Kidney (tissue), 14 donors: ENCODE data around the gene VWF. TPM values are rescaled to one million over a fixed set of nuclear protein-coding genes. Genes with fewer than 3 reads are reported as not detected.

ENCODE experiments used
- DNase-seq, 5 donors: peaks; one replicate each; pipeline ENCODE4 v3.0.0-alpha.2; 2013 to 2020
- FAIRE-seq: peaks from 2 replicates; lab custom pipeline; 2012; peaks lifted over from hg19 to GRCh38; lab: Jason Lieb, UNC
- H3K27ac ChIP-seq, 2 donors: one replicate each; pipeline ENCODE4 v1.7.0; 2013; ENCODE audit warnings: low read depth in 2 of 2, low read length in 2 of 2, inconsistent platforms in 1 of 2
- H3K27me3 ChIP-seq: one replicate; pipeline ENCODE4 v1.7.1; 2013; ENCODE audit warnings: low read length, inconsistent platforms; ENCODE audit not compliant: control insufficient read depth, insufficient read depth
- H3K36me3 ChIP-seq, 3 donors: one replicate each; pipeline versions ENCODE4 v1.7.0 to v1.7.1; 2013; ENCODE audit warnings: low read length in 3 of 3, control low read depth in 1 of 3, inconsistent platforms in 1 of 3; ENCODE audit not compliant: insufficient read depth in 3 of 3, control insufficient read depth in 2 of 3
- H3K4me1 ChIP-seq, 3 donors: one replicate each; pipeline versions ENCODE4 v1.7.0 to v1.7.1; 2013; ENCODE audit warnings: low read length in 3 of 3, inconsistent platforms in 1 of 3, low read depth in 1 of 3; ENCODE audit not compliant: control insufficient read depth in 2 of 3, insufficient read depth in 2 of 3
- H3K4me3 ChIP-seq, 3 donors: one replicate each; pipeline versions ENCODE4 v1.7.0 to v1.8.1; 2013; ENCODE audit warnings: low read length in 3 of 3, control low read depth in 1 of 3, inconsistent platforms in 1 of 3
- H3K9ac ChIP-seq, 3 donors: one replicate each; pipeline versions ENCODE4 v1.7.0 to v1.7.1; 2013; ENCODE audit warnings: low read length in 3 of 3, control low read depth in 1 of 3, inconsistent platforms in 1 of 3
- H3K9me3 ChIP-seq, 3 donors: one replicate each; pipeline versions ENCODE4 v1.7.0 to v1.7.1; 2013; ENCODE audit warnings: low read length in 3 of 3, control low read depth in 1 of 3, inconsistent platforms in 1 of 3; ENCODE audit not compliant: control insufficient read depth in 2 of 3, insufficient read depth in 1 of 3
- intact Hi-C: fragments of 100-400 bp; cut with DNase I; formaldehyde crosslinking; loops from one replicate; pipeline ENCODE4 v1.11.1; 2022
- polyA plus RNA-seq: library from polyadenylated mRNA; stranded (reverse); fragments of 350-450 nt; fragmentation: Illumina TruSeq; extraction: RNeasy Lipid Tissue Mini Kit (QIAGEN cat#74804); gene quantifications from one replicate; pipeline ENCODE4 v1.2.3, GENCODE V29; 2014; ENCODE audit warnings: low read depth, low replicate concordance; ENCODE audit not compliant: insufficient read depth
- total RNA-seq: library from RNA; stranded (reverse); fragmentation: NEBNext Ultra II Directional; extraction: Animal tissue kit (Norgen Biotek cat#: 25700); gene quantifications from one replicate; pipeline ENCODE4 v1.2.1, GENCODE V29; 2021
- TF ChIP-seq, protein P1 (sequence below): IDR thresholded peaks from 3 replicates; pipeline ENCODE4 v1.5.1; 2012; ENCODE audit warnings: mild to moderate bottlenecking, moderate library complexity, borderline replicate concordance; ENCODE audit not compliant: insufficient read depth; ENCODE audit errors: extremely low read depth
- donor health status: control.
- donor health status: control.
- donor health status: control.
- donor health status: control.
- donor health status: control.
- donor health status: DM: yes; HTN: yes; CAD: no.
- donor health status: Normal renal cell carcinoma (clear cell type).

The VWF gene
- total and polyA plus RNA-seq, 2 donors from 2014 or later: 9.6 to 183 TPM

DNA sequence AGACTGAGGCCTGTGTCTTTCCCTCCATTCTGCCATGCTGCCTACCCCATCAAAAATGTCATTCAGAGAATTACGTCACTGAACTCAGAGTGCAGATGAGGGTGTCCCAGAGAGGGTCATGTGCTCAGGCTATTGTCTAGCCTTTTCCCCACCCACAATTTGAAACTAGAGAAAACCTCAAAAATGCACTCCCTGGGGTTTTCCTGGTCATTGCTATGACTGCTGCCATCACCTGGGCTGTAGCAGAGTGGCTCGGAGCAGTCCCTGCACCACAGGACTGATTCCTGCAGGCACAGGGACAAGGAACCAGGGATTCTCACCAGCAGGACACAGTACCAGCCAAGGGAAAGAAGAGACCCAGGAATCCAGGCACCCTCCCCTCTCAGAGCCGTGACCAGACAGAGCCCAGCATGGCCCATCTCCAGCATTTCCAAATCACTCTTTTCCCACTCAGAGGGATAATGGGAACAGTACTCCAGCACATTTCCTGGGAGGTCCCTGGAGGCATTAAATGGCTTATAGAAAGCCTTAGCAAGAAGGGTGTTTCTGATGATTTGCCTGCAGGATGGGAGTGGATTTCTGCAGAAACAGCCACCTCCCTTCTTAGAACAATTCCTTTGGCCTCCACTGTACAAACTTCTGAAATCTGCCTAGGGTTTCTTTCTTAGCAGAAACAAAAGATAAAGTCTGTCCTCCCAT lies 45.9 kb downstream of the VWF start:
- Histone ChIP-seq H3K9ac (no peak overlapping the region), H3K9me3 (no peaks in the 10 kb centered on the region), H3K4me1 (peaks cover 6 to 15% (median 7%) of the 10 kb centered on the region in 3 donors), H3K27ac (no peak overlapping the region), H3K27me3 (no peaks in the 10 kb centered on the region), H3K4me3 (no peak overlapping the region), H3K36me3 (no peaks in the 10 kb centered on the region)
- no peak for DNase-seq
- TF ChIP-seq, protein P1, sequence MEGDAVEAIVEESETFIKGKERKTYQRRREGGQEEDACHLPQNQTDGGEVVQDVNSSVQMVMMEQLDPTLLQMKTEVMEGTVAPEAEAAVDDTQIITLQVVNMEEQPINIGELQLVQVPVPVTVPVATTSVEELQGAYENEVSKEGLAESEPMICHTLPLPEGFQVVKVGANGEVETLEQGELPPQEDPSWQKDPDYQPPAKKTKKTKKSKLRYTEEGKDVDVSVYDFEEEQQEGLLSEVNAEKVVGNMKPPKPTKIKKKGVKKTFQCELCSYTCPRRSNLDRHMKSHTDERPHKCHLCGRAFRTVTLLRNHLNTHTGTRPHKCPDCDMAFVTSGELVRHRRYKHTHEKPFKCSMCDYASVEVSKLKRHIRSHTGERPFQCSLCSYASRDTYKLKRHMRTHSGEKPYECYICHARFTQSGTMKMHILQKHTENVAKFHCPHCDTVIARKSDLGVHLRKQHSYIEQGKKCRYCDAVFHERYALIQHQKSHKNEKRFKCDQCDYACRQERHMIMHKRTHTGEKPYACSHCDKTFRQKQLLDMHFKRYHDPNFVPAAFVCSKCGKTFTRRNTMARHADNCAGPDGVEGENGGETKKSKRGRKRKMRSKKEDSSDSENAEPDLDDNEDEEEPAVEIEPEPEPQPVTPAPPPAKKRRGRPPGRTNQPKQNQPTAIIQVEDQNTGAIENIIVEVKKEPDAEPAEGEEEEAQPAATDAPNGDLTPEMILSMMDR: no peak
- intact Hi-C loops: no loop called here
- FAIRE-seq: no peak

DNA sequence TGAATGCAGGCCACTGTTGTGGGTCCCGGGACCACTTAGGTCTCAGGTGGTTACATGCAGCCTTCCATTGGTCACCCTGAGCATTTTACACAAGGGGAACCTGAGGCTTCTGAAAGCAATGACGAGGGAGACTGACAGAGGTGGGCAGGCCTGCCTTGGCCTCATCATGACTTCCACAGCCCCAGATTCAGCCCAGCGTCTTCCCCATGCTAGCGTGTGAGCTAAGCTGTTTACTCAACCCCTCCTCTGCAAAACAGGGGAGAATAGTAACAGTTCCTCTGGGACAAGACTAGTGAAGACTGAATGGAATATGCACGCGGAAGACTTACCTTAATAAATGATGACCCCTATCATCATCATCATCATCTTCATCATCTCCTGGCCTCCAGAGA lies 46.8 kb downstream of the VWF start:
- no peak for DNase-seq
- TF ChIP-seq, protein P1: no peak
- Histone ChIP-seq H3K27ac (no peak overlapping the region), H3K4me3 (no peak overlapping the region), H3K36me3 (no peaks in the 10 kb centered on the region), H3K9ac (no peak overlapping the region), H3K27me3 (no peaks in the 10 kb centered on the region), H3K4me1 (peaks cover 6 to 17% (median 11%) of the 10 kb centered on the region in 3 donors), H3K9me3 (no peaks in the 10 kb centered on the region)
- intact Hi-C loops: no loop called here
- FAIRE-seq: no peak

DNA sequence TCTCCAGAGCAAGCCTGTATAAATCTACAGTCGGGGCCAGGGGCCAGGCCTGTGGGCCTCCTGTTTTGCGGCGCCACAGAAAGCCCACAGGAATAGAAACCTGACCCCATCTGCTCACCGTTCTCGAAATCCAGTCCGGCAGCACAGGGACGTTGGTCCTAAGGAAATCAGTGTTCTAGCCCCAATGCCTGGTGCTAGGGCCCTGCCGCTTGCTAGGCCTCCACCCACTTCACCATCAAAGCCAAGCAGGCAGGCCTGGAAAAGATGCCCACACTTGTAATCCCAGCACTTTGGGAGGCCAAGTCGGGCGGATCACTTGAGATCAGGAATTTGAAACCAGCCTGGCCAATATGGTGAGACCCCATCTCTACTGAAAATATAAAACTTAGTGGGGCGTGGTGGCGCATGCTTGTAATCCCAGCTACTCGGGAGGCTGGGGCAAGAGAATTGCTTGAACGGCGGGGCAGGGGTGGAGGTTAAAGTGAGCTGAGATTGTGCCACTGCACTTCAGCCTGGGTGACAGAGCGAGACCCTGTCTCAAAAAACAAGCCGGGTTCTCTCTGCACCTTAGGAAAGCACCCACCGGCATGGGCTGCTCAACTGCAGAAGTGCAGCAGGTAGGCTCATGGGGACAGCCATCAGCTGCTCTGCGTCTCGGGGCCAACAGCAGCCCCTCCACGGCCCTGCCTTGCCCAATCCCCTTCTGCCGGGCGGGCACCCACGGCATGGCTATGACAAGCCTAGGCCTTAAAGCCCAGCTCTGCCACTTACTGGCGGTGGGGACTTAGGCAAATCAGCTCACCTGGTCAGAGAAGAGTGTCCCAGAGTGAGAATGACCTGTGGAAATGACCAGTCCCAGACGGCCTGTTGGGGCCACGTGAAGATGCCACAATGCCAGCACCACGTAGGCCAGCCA lies 47.4 kb downstream of the VWF start:
- Histone ChIP-seq H3K4me1 (peaks cover 6 to 19% (median 11%) of the 10 kb centered on the region in 3 donors), H3K27me3 (no peaks in the 10 kb centered on the region), H3K36me3 (no peaks in the 10 kb centered on the region), H3K9me3 (no peaks in the 10 kb centered on the region), H3K4me3 (no peak overlapping the region), H3K9ac (no peak overlapping the region), H3K27ac (peak overlapping the region in 1 of 2 donors; percentile 33)
- intact Hi-C loops: no loop called here
- no peak for DNase-seq
- TF ChIP-seq, protein P1: no peak
- no peak for FAIRE-seq
